Esophagus (tissue), 2 donors: ENCODE measurements around the gene TMEM178A. TPM values are rescaled to one million over a fixed set of nuclear protein-coding genes. Genes with fewer than 3 reads are reported as not detected.
A peak's percentile ranks its signal among the peaks of the same experiment; 100 is the strongest.
"Not testable (repeated sequence)": the region's sequence is repeated elsewhere in the genome, so short reads cannot be mapped to it uniquely, and the experiment has no call there.

Source experiments
- H3K27ac ChIP-seq, 2 donors: one replicate each; pipeline ENCODE4 v1.5.1; 2013; ENCODE audit warnings: low read depth in 2 of 2, mild to moderate bottlenecking in 2 of 2, inconsistent platforms in 1 of 2, low read length in 1 of 2, moderate library complexity in 1 of 2
- H3K27me3 ChIP-seq, 2 donors: one replicate each; pipeline ENCODE4 v1.6.1; 2013; ENCODE audit warnings: low read length in 2 of 2, control low read depth in 1 of 2, mild to moderate bottlenecking in 1 of 2; ENCODE audit not compliant: insufficient read depth in 2 of 2, control insufficient read depth in 1 of 2
- H3K36me3 ChIP-seq, 2 donors: one replicate each; pipeline ENCODE4 v1.6.1; 2013; ENCODE audit warnings: low read length in 1 of 2; ENCODE audit not compliant: control insufficient read depth in 2 of 2, insufficient read depth in 2 of 2
- H3K4me1 ChIP-seq, 2 donors: one replicate each; pipeline ENCODE4 v1.6.1; 2013; ENCODE audit warnings: low read length in 1 of 2; ENCODE audit not compliant: control insufficient read depth in 2 of 2, insufficient read depth in 2 of 2
- H3K4me3 ChIP-seq, 2 donors: one replicate each; pipeline ENCODE4 v1.5.1; 2013; ENCODE audit warnings: low read length in 2 of 2, mild to moderate bottlenecking in 2 of 2, low read depth in 1 of 2, moderate library complexity in 1 of 2
- H3K9me3 ChIP-seq, 2 donors: one replicate each; pipeline ENCODE4 v1.6.1; 2013; ENCODE audit warnings: mild to moderate bottlenecking in 2 of 2, low read depth in 1 of 2, low read length in 1 of 2, moderate library complexity in 1 of 2; ENCODE audit not compliant: control insufficient read depth in 2 of 2, insufficient read depth in 1 of 2
- WGBS, 2 donors: extraction: QIAGEN DNeasy Blood & Tissue Kit; methylation state at CpG; one replicate each; pipeline ENCODE4 v1.1.7; 2013; 5-methylcytosine and 5-hydroxymethylcytosine counted together
- polyA plus RNA-seq, 2 donors: library from polyadenylated mRNA; stranded (reverse); fragments of 200-250 nt; gene quantifications; one replicate each; pipeline ENCODE4 v1.2.3, GENCODE V29; 2013
- donor health status: healthy with polysubstance abuse.
- donor health status: Bipolar disorder and iron deficiency.

The TMEM178A gene
- polyA plus RNA-seq, result 1 to 10 TPM in 1 of 2 donors, under 1 TPM in 1; 0.53 to 1.1 TPM

- Histone ChIP-seq H3K36me3 (no peaks in the 10 kb centered on the region), H3K27ac (no peak within 1 kb of the TSS), H3K27me3 (peaks cover 3 to 14% of the 10 kb centered on the region in 2 donors), H3K4me3 (peak within 1 kb of the TSS; percentile 41 to 48), H3K9me3 (no peaks in the 10 kb centered on the region), H3K4me1 (peaks cover 4 to 8% of the 10 kb centered on the region in 2 donors)
- 1% methylated on average over 57 to 90 of the region's 90 CpGs for WGBS, 2 donors
Measured at GRCh38 chr2:39665811-39666490, at the start of gene TMEM178A. TSS of gene TMEM178A (plus strand) at chr2:39665917. CDS start at chr2:39665975, 58 bp downstream.

GRCh38 chr2:39618236-39618635, 47.5 kb upstream of the TMEM178A start:
- H3K27me3 ChIP-seq, result no peaks in the 10 kb centered on the region
- H3K4me3 ChIP-seq, result no peak overlapping the region
- no peak overlapping the region for H3K27ac ChIP-seq
- no peaks in the 10 kb centered on the region for H3K9me3 ChIP-seq
- WGBS, 2 donors, result 89 to 95% methylated on average over 1 of the region's 1 CpG
- H3K36me3 ChIP-seq, result no peaks in the 10 kb centered on the region
- no peaks in the 10 kb centered on the region for H3K4me1 ChIP-seq

DNA sequence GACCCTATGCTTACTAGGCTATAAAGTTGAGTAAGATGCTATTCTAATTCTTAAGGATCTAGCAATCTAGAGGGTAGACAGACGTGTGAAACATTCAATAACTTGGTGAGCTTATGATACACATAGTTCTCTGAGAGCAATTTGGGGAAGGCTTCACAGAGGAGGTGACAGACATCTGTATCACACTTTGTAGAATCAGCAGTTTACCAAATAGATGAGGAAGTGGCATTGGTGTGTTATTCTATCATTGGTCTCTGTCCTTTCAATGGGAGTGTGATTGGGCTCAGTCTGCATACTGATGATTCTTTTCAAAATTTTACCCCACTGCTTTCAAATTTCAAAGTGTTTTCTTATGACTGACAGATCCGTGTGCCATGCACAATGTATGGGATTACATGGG, 47.0 kb upstream of the TMEM178A start:
- Histone ChIP-seq H3K36me3 (no peaks in the 10 kb centered on the region), H3K4me3 (no peak overlapping the region), H3K9me3 (no peaks in the 10 kb centered on the region), H3K27ac (no peak overlapping the region), H3K27me3 (no peaks in the 10 kb centered on the region), H3K4me1 (no peaks in the 10 kb centered on the region)
- WGBS, 2 donors, result 86 to 93% methylated on average over 2 of the region's 2 CpGs

GRCh38 chr2:39620067-39620466, 45.6 kb upstream of the TMEM178A start:
- Histone ChIP-seq H3K27ac (no peak overlapping the region), H3K9me3 (no peaks in the 10 kb centered on the region), H3K27me3 (no peaks in the 10 kb centered on the region), H3K36me3 (no peaks in the 10 kb centered on the region), H3K4me3 (no peak overlapping the region), H3K4me1 (no peaks in the 10 kb centered on the region)
- 16 to 21% methylated on average over 6 of the region's 6 CpGs for WGBS, 2 donors

DNA sequence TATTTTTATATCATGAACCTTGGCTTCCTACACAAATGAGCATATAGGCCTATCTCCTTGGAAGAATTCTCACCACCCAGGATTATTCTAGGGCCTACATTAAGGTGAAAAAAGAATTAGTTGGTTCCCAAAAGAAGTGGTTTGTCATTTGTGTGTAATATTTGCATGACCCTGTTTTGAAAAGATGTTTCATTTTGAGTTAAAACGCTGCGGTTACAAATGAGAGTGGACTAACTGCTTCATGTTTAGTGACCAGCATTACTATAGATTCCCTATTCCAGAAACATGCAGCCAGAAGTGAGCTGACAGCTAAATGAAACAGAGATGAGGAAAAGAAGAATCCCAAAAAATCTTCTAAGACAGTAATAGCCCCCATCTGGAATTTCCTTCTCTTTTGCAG, 44.1 kb upstream of the TMEM178A start:
- WGBS, 2 donors, result 88 to 92% methylated on average over 2 of the region's 2 CpGs

DNA sequence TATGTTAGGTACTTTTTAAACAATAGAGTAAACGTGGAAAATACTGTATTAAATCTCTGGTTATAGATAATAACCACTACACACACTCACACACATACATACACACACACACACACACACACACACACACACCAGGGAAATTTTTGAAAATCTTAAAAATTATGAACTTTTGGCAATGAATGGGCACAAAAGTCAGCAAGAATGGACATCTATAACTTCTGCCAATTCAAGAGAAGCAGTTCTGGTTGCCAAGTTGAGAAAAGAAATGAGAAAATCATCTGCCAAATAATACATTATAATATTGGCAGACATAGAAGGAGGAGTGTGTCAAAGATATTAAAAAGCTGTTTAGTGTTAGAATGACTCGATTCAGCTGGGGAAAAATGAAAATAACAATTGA, 42.9 kb upstream of the TMEM178A start:
- no peaks in the 10 kb centered on the region for H3K9me3 ChIP-seq
- 32 to 45% methylated on average over 2 of the region's 2 CpGs for WGBS, 2 donors

More for the DNA sequence above, 44.1 kb upstream of the TMEM178A start:
- Histone ChIP-seq H3K27me3 (no peaks in the 10 kb centered on the region), H3K4me1 (no peaks in the 10 kb centered on the region), H3K9me3 (no peaks in the 10 kb centered on the region), H3K36me3 (no peaks in the 10 kb centered on the region), H3K27ac (no peak overlapping the region), H3K4me3 (no peak overlapping the region)

DNA sequence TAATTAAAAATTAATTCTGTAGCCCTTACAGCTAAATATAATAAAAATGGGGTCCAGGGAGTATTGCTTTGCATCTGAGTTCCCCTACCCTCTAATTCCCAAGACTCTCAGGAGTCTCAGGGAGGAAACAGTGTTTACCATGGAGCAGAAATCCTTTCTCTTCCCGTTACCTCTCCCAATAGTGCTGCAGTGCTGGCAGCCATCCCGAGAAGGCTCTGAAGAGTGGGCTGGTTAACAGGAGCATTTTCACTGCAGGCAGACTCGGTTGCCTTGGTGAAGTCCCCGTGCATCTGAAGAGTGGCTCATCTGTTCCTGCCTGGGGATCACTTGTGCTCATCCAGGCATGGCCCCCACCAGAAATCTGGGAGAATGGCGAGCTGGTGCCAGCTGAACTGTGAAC, 41.8 kb upstream of the TMEM178A start:
- Histone ChIP-seq H3K27me3 (no peaks in the 10 kb centered on the region), H3K4me1 (no peaks in the 10 kb centered on the region), H3K36me3 (no peaks in the 10 kb centered on the region), H3K9me3 (no peaks in the 10 kb centered on the region), H3K4me3 (no peak overlapping the region), H3K27ac (no peak overlapping the region)
- WGBS, 2 donors, result 68 to 72% methylated on average over 5 of the region's 5 CpGs

More for the DNA sequence above, 42.9 kb upstream of the TMEM178A start:
- no peaks in the 10 kb centered on the region for H3K36me3 ChIP-seq
- no peaks in the 10 kb centered on the region for H3K4me1 ChIP-seq
- H3K27ac ChIP-seq, result no peak overlapping the region
- H3K4me3 ChIP-seq, result no peak overlapping the region
- no peaks in the 10 kb centered on the region for H3K27me3 ChIP-seq

DNA sequence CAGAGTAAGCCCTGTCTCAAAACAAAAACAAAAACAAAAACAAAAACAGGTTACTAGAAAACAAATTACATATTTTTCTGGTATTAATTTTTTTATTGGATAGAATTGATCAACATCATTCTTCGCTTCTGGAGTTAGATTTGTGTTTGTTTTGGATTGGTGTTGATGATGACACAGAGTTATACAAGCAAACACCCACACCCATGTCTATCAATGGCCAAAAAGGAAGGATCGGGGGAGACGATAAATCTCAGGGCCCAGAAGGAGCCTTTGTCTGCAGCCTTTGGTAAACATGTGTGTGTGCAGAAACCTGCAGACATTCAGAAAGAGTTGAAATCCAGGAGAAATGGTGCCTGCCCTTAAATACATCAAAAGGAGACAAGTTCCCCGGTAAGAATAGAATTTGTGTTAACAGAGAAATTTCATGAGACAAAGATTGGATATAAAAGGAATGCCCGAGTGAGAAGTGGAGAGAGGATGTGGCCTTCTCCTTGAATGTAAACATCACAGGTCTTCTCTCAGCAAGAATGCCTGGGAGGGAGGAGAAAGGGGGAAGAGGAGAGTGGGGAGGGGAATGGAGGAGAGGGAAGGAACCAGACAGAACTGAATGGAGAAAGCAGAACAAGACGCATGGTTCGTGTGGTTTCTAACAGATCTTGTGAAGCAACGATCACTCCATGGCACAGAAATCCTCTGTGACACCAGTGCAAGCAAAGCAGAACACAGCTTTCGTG, 40.4 kb upstream of the TMEM178A start:
- Histone ChIP-seq H3K4me3 (no peak overlapping the region), H3K36me3 (no peaks in the 10 kb centered on the region), H3K27me3 (no peaks in the 10 kb centered on the region), H3K4me1 (no peaks in the 10 kb centered on the region), H3K9me3 (no peaks in the 10 kb centered on the region), H3K27ac (no peak overlapping the region)
- WGBS, 2 donors, result 66 to 75% methylated on average over 9 of the region's 9 CpGs

DNA sequence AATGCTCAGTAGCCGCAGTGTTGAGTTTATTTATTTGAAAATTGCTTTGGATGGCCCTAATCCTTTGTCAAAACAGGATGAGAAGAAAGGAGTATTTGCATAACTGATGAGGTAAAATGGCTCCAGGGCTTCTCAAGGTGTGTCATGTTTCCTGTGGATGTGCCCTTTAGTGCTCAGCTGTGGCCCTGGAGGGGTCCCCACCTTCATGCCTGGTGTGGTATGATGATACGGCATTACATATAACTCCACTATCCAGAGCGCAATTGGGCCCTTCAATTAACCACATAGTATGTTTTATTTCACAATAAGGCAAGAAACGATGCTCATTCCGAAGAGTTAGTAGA, 39.8 kb upstream of the TMEM178A start:
- H3K9me3 ChIP-seq, result no peaks in the 10 kb centered on the region
- no peak overlapping the region for H3K4me3 ChIP-seq
- H3K27ac ChIP-seq, result no peak overlapping the region
- no peaks in the 10 kb centered on the region for H3K4me1 ChIP-seq
- 86 to 90% methylated on average over 5 of the region's 5 CpGs for WGBS, 2 donors
- no peaks in the 10 kb centered on the region for H3K36me3 ChIP-seq
- no peaks in the 10 kb centered on the region for H3K27me3 ChIP-seq

GRCh38 chr2:39628346-39628745, 37.4 kb upstream of the TMEM178A start:
- not testable (repeated sequence) for H3K9me3 ChIP-seq, H3K27me3 ChIP-seq, H3K4me3 ChIP-seq, H3K27ac ChIP-seq, H3K4me1 ChIP-seq, H3K36me3 ChIP-seq
- WGBS, 2 donors, result 94 to 96% methylated on average over 17 to 23 of the region's 28 CpGs
